Testis (tissue), 3 donors: ENCODE measurements around the gene IFNK. TPM values are rescaled to one million over a fixed set of nuclear protein-coding genes. Genes with fewer than 3 reads are reported as not detected.

ENCODE experiments used
- DNase-seq: peaks from one replicate; pipeline ENCODE4 v3.0.0-alpha.2; 2019
- H3K27ac ChIP-seq, 2 donors: fragments of 200-600 bp; sonication (generic); one replicate each; pipeline ENCODE4 v1.5.1; 2019
- H3K27me3 ChIP-seq: fragments of 200-600 bp; sonication (generic); one replicate; pipeline ENCODE4 v1.5.1; 2019
- H3K36me3 ChIP-seq: fragments of 200-600 bp; sonication (generic); one replicate; pipeline ENCODE4 v1.5.1; 2017; ENCODE audit warnings: low read depth; ENCODE audit errors: missing control alignments
- H3K4me1 ChIP-seq: fragments of 200-600 bp; sonication (generic); one replicate; pipeline ENCODE4 v1.5.1; 2019
- H3K4me3 ChIP-seq, 2 donors: fragments of 200-600 bp; sonication (generic); one replicate each; pipeline ENCODE4 v1.5.1; 2017 to 2019
- H3K9me3 ChIP-seq: fragments of 200-600 bp; sonication (generic); one replicate; pipeline ENCODE4 v1.5.1; 2017
- POLR2A ChIP-seq: fragments of 450-650 bp; IDR thresholded peaks from one replicate; pipeline ENCODE4 v1.6.1; 2017; ENCODE audit warnings: antibody characterized with exemption, mild to moderate bottlenecking, moderate library complexity
- WGBS, 2 donors: methylation state at CpG; one replicate each; pipeline ENCODE4 v1.1.5; 2018; 5-methylcytosine and 5-hydroxymethylcytosine counted together
- intact Hi-C: fragments of 100-400 bp; cut with DNase I; formaldehyde crosslinking; loops from one replicate; pipeline ENCODE4 v1.15.1; 2023; ENCODE audit warnings: low total_unique reads
- polyA plus RNA-seq: library from polyadenylated mRNA; stranded (reverse); fragments of 350-450 nt; fragmentation: Illumina TruSeq; extraction: RNeasy Lipid Tissue Mini Kit (QIAGEN cat#74804); gene quantifications from one replicate; pipeline ENCODE4 v1.2.3, GENCODE V29; 2014; ENCODE audit warnings: low read depth, low replicate concordance; ENCODE audit not compliant: insufficient read depth
- total RNA-seq, 2 donors: library from RNA; depleted of rRNA; stranded (reverse); fragments of >200 nt; gene quantifications; one replicate each; pipeline ENCODE4 v1.2.3, GENCODE V29; 2016
- TF ChIP-seq, protein P1 (sequence below), 3 experiments: fragments of 450-650 bp in 2 of 3; fragments of 200-600 bp in 1 of 3; sonication (generic) in 1 of 3; IDR thresholded peaks; one replicate each; pipeline ENCODE4 v1.5.1; 2016 to 2019; ENCODE audit warnings: antibody characterized with exemption in 3 of 3, mild to moderate bottlenecking in 2 of 3, moderate library complexity in 1 of 3

The IFNK gene
- total and polyA plus RNA-seq, 3 donors from 2014 or later, result not detected

- Histone ChIP-seq H3K27me3 (no peaks in the 10 kb centered on the region), H3K4me1 (peaks cover 28% of the 10 kb centered on the region), H3K9me3 (no peaks in the 10 kb centered on the region), H3K4me3 (no peak overlapping the region), H3K27ac (no peak overlapping the region), H3K36me3 (no peaks in the 10 kb centered on the region)
- WGBS, 2 donors, result 96 to 100% methylated on average over 1 of the region's 1 CpG
- intact Hi-C loops, result no loop called here
- no peak for TF ChIP-seq POLR2A
- TF ChIP-seq, protein P1, sequence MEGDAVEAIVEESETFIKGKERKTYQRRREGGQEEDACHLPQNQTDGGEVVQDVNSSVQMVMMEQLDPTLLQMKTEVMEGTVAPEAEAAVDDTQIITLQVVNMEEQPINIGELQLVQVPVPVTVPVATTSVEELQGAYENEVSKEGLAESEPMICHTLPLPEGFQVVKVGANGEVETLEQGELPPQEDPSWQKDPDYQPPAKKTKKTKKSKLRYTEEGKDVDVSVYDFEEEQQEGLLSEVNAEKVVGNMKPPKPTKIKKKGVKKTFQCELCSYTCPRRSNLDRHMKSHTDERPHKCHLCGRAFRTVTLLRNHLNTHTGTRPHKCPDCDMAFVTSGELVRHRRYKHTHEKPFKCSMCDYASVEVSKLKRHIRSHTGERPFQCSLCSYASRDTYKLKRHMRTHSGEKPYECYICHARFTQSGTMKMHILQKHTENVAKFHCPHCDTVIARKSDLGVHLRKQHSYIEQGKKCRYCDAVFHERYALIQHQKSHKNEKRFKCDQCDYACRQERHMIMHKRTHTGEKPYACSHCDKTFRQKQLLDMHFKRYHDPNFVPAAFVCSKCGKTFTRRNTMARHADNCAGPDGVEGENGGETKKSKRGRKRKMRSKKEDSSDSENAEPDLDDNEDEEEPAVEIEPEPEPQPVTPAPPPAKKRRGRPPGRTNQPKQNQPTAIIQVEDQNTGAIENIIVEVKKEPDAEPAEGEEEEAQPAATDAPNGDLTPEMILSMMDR (IDR thresholded peaks at IDR 0.05), result no peak
- DNase-seq, result no peak
Measured at GRCh38 chr9:27478322-27478721, 45.8 kb upstream of the IFNK start.

DNA sequence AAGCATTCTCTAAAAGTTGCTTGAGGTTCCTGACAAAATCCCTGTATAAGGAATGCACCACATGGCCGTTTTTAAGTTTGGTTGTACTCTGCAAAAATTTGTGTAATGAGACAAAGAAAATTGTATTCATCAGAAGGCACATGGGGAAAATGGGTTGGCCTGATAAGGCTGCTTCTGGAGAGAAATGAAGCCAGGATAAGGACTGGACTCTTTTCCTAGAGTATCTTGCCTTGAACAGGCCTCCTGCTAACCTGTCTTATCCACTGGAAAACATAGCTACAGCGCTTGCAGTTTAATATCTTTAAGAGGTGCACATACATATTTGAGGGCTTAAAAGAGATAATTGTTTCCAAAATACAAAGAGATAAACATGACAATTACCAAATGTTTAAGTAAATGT is 41.4 kb upstream of the IFNK start:
- H3K4me1 ChIP-seq, result peaks cover 5% of the 10 kb centered on the region
- intact Hi-C loops, result no loop called here
- no peaks in the 10 kb centered on the region for H3K27me3 ChIP-seq

DNA sequence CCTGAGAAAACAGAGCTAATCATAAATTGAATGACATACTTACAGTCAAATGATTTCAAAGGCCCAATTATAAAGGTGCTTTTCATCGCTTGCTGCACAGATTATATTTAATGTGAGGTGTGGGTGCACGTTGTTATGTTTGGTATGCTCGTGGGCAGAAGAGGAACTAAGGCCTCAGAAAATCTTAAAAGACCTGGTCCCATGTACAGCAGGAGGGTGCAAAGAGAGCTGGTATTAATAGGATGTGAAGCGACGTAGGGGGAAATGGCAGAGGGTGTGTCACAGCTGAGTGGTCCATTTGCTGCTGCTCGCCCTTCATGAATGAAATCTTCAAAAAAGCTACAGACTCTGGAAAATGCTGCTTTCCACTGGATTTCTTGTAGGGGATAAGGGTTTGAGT is 40.5 kb upstream of the IFNK start:
- no peak for TF ChIP-seq POLR2A
- TF ChIP-seq, protein P1 (IDR thresholded peaks at IDR 0.05), result no peak
- no peaks in the 10 kb centered on the region for H3K27me3 ChIP-seq
- intact Hi-C loops, result no loop called here
- H3K9me3 ChIP-seq, result no peaks in the 10 kb centered on the region
- no peak overlapping the region for H3K27ac ChIP-seq
- no peak for DNase-seq
- no peak overlapping the region for H3K4me3 ChIP-seq
- peaks cover 5% of the 10 kb centered on the region for H3K4me1 ChIP-seq
- no peaks in the 10 kb centered on the region for H3K36me3 ChIP-seq
- 59 to 80% methylated on average over 6 of the region's 6 CpGs for WGBS, 2 donors

More for the DNA sequence above, 41.4 kb upstream of the IFNK start:
- 31 to 47% methylated on average over 2 of the region's 2 CpGs for WGBS, 2 donors
- Histone ChIP-seq H3K27ac (no peak overlapping the region), H3K4me3 (peak overlapping the region in 1 of 2 donors; percentile 34), H3K9me3 (no peaks in the 10 kb centered on the region), H3K36me3 (no peaks in the 10 kb centered on the region)
- DNase-seq, result no peak
- TF ChIP-seq POLR2A, result no peak
- TF ChIP-seq, protein P1 (IDR thresholded peaks at IDR 0.05), result no peak

DNA sequence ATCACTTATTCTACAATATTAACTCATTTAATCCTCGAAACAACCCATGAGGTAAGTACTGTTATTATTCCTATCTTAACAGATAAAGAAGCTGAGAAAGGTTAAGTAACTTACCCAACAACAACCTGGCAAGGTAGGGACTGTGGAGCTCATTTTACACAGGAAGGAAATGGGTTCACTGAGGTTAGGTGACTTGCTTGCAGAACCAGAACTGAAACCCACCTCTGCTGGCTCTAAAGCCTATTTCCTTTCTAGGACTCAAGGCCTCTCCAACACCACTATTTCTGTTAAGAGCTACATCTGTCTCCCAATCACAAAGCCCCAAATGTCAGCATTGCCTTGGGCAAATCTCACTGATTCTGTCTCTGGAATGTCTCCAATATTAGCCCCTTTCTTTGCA is 38.9 kb upstream of the IFNK start:
- no peak for DNase-seq
- H3K4me3 ChIP-seq, result no peak overlapping the region
- H3K27ac ChIP-seq, result no peak overlapping the region
- no peaks in the 10 kb centered on the region for H3K9me3 ChIP-seq
- H3K36me3 ChIP-seq, result no peaks in the 10 kb centered on the region
- peaks cover 10% of the 10 kb centered on the region for H3K4me1 ChIP-seq
- TF ChIP-seq, protein P1 (IDR thresholded peaks at IDR 0.05), result no peak
- TF ChIP-seq POLR2A, result no peak
- 95 to 100% methylated on average over 1 of the region's 1 CpG for WGBS, 2 donors
- intact Hi-C loops, result no loop called here
- no peaks in the 10 kb centered on the region for H3K27me3 ChIP-seq

DNA sequence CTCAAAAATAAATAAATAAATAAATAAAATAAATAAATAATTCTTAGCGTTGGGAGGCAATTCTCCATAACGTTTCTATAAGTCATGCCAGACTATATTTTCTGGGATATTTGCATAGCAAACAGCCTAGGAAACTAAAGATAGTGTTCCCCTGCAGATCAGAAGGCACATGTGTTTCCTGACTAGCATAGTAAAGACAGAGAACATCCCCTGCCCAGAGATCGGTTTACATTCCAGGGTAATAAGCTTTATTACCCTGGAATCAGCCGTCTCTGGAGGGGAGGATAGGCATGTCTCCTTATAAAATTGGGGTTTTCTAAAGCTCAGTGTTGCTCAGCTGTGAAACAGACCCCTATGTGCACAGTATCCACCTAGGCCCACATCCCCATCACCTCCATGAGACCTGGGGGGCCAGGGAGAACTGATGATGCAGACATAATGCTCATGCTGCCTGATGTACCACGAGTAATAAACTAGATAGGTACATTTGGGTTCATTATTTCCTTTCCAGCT is 36.9 kb upstream of the IFNK start:
- Histone ChIP-seq H3K9me3 (no peaks in the 10 kb centered on the region), H3K27me3 (no peaks in the 10 kb centered on the region), H3K4me1 (peaks cover 10% of the 10 kb centered on the region), H3K36me3 (no peaks in the 10 kb centered on the region), H3K4me3 (no peak overlapping the region), H3K27ac (no peak overlapping the region)
- WGBS, 2 donors, result 61 to 64% methylated on average over 5 of the region's 5 CpGs
- TF ChIP-seq, protein P1 (IDR thresholded peaks at IDR 0.05), result no peak
- no peak for TF ChIP-seq POLR2A
- intact Hi-C loops, result no loop called here
- DNase-seq, result no peak
